K562 (cell line): ENCODE data around the gene MDM4. TPM values are rescaled to one million over a fixed set of nuclear protein-coding genes. Genes with fewer than 3 reads are reported as not detected.

Experiments
- ATF7 ChIP-seq: fragments of 450-650 bp; IDR thresholded peaks from 2 replicates; pipeline ENCODE4 v1.7.1; 2014; ENCODE audit warnings: mild to moderate bottlenecking, moderate library complexity
- BDP1 ChIP-seq: IDR thresholded peaks from 3 replicates; pipeline ENCODE4 v1.6.1; 2011; ENCODE audit not compliant: insufficient read length, insufficient read depth
- CBFB ChIP-seq: sonication (generic); formaldehyde crosslinking; IDR thresholded peaks from 2 replicates; pipeline ENCODE4 v1.4.0; 2020; ENCODE audit warnings: mild to moderate bottlenecking, missing genetic modification reagents
- FOXM1 ChIP-seq, 2 experiments: fragments of 450-650 bp in 1 of 2; sonication (generic) in 1 of 2; formaldehyde crosslinking in 1 of 2; IDR thresholded peaks; 2 replicates each; pipeline versions ENCODE4 v1.6.1 to v1.9.0; 2017 to 2022; ENCODE audit warnings: low read depth in 2 of 2, mild to moderate bottlenecking in 2 of 2, missing genetic modification reagents in 1 of 2, moderate library complexity in 1 of 2
- HDAC3 ChIP-seq: fragments of 450-650 bp; IDR thresholded peaks from 2 replicates; pipeline ENCODE4 v1.6.1; 2018; ENCODE audit warnings: borderline replicate concordance, mild to moderate bottlenecking, moderate library complexity; ENCODE audit not compliant: partially characterized antibody
- MEF2A ChIP-seq: IDR thresholded peaks from 2 replicates; pipeline ENCODE4 v1.6.1; 2011; ENCODE audit warnings: low read depth, mild to moderate bottlenecking, low read length, moderate library complexity; ENCODE audit not compliant: control insufficient read depth
- NFE2L1 ChIP-seq: fragments of 450-650 bp; IDR thresholded peaks from 2 replicates; pipeline ENCODE4 v1.6.1; 2016; ENCODE audit warnings: missing genetic modification characterization, low read depth, mild to moderate bottlenecking, missing compliant biosample characterization, moderate library complexity, borderline replicate concordance
- NONO ChIP-seq, 2 experiments: fragments of 200-400 bp in 1 of 2; fragments of 450-650 bp in 1 of 2; formaldehyde crosslinking in 1 of 2; IDR thresholded peaks; 2 replicates each; pipeline ENCODE4 v1.6.1; 2017; ENCODE audit warnings: low read depth in 2 of 2, mild to moderate bottlenecking in 2 of 2, moderate library complexity in 2 of 2, low read length in 1 of 2
- RUNX1 ChIP-seq: sonication (generic); IDR thresholded peaks from 2 replicates; pipeline ENCODE4 v1.6.1; 2016; ENCODE audit warnings: antibody characterized with exemption, low read depth
- TCF3 ChIP-seq: sonication (generic); formaldehyde crosslinking; IDR thresholded peaks from 2 replicates; pipeline ENCODE4 v1.4.0; 2020; ENCODE audit warnings: mild to moderate bottlenecking, missing genetic modification reagents
- ZNF644 ChIP-seq: fragments of 200-800 bp; sonication (Bioruptor generic); IDR thresholded peaks from 2 replicates; pipeline ENCODE4 v1.6.1; 2016; ENCODE audit warnings: low read depth, missing genetic modification characterization, missing compliant biosample characterization
- ZNF77 ChIP-seq: fragments of 250-450 bp; sonication (Bioruptor Pico); IDR thresholded peaks from 2 replicates; pipeline ENCODE4 v1.5.0; 2020
- polyA plus RNA-seq, 8 experiments: library from polyadenylated mRNA; depleted of rRNA in 4 of 8; stranded (reverse) in 5 of 8; unstranded in 3 of 8; fragments of >200 nt; fragmentation: Nextera tagmentation in 2 of 8; fragmentation: Illumina TruSeq in 1 of 8; extraction: Ambion mirVana in 2 of 8; extraction: Trizol in 1 of 8; gene quantifications; 2 replicates each; pipeline versions ENCODE4 v1.2.1 to v1.2.3, GENCODE V29; 2011 to 2014; ENCODE audit warnings: inconsistent platforms in 1 of 8, missing spikeins in 1 of 8
- total RNA-seq, 7 experiments: library from RNA; depleted of rRNA in 6 of 7; stranded (reverse); fragments of >200 nt in 6 of 7; fragmentation: Illumina TruSeq in 2 of 7; extraction: Trizol in 2 of 7; gene quantifications; 2 replicates each; pipeline versions ENCODE4 v1.2.1 to v1.2.3, GENCODE V29; 2011 to 2021; ENCODE audit warnings: low replicate concordance in 1 of 7
- TF ChIP-seq, protein P1 (sequence below), 2 experiments: fragments of 450-650 bp in 1 of 2; IDR thresholded peaks; 2 replicates each; pipeline ENCODE4 v1.6.1; 2011 to 2017; ENCODE audit warnings: low read depth in 2 of 2, antibody characterized with exemption in 1 of 2, borderline replicate concordance in 1 of 2, low read length in 1 of 2, mild to moderate bottlenecking in 1 of 2, mixed read lengths in 1 of 2; ENCODE audit not compliant: control insufficient read depth in 1 of 2
- TF ChIP-seq, protein P2 (sequence below), 2 experiments: fragments of 450-650 bp; IDR thresholded peaks; 2 replicates each; pipeline ENCODE4 v1.6.1; 2016; ENCODE audit warnings: mild to moderate bottlenecking in 2 of 2, borderline replicate concordance in 1 of 2, low read depth in 1 of 2, moderate library complexity in 1 of 2

Gene MDM4
- total and polyA plus RNA-seq, 9 of the 15 experiments (the other 6 are each of a cell fraction or from before 2014, with no cell fraction given), result 3.3 to 61.7 (median 21.2) TPM

DNA sequence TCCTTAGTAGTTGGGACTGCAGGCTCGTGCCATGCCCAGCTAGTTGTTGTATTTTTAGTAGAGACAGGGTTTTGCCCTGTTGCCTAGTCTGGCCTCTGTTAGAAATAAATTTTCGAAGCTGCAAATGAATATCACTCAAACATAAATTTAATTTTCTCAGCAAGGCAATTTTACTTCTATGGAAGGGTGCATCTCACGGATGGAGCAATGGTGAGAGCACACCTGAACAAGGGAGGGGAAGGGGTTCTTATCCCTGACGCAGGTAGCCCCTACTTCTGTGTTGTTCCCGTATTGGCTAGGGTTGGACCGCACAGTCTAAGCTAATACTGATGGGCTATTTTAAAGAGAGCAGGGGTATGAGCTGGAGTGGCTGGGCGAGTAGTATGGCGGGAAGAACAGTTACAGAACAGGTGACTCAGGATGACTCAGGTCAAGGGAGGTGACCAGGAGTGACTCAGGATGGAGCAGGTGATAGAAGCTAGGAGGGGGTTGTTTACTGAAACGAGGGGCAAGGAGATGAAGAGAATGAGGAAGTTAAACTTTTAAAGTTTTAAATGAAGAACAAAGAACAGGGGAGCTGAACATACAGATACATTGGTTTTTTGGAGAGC lies 7.5 kb downstream of the MDM4 start (continued):
- TF ChIP-seq, protein P1, sequence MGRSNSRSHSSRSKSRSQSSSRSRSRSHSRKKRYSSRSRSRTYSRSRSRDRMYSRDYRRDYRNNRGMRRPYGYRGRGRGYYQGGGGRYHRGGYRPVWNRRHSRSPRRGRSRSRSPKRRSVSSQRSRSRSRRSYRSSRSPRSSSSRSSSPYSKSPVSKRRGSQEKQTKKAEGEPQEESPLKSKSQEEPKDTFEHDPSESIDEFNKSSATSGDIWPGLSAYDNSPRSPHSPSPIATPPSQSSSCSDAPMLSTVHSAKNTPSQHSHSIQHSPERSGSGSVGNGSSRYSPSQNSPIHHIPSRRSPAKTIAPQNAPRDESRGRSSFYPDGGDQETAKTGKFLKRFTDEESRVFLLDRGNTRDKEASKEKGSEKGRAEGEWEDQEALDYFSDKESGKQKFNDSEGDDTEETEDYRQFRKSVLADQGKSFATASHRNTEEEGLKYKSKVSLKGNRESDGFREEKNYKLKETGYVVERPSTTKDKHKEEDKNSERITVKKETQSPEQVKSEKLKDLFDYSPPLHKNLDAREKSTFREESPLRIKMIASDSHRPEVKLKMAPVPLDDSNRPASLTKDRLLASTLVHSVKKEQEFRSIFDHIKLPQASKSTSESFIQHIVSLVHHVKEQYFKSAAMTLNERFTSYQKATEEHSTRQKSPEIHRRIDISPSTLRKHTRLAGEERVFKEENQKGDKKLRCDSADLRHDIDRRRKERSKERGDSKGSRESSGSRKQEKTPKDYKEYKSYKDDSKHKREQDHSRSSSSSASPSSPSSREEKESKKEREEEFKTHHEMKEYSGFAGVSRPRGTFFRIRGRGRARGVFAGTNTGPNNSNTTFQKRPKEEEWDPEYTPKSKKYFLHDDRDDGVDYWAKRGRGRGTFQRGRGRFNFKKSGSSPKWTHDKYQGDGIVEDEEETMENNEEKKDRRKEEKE (IDR thresholded peaks at IDR 0.05; ENCODE audit: borderline replicate concordance in 1 of 2, control insufficient read depth in 1 of 2, low read depth in 2 of 2, low read length in 1 of 2), result no peak
- TF ChIP-seq NONO (IDR thresholded peaks at IDR 0.05; ENCODE audit: low read depth in 2 of 2, low read length in 1 of 2) (no peak), FOXM1 (IDR thresholded peaks at IDR 0.05; ENCODE audit: low read depth) (no peak; the same call in 1 of the 2 replicates), FOXM1 (CRISPR knock-in tag; IDR thresholded peaks at IDR 0.05; ENCODE audit: low read depth) (no peak), RUNX1 (no peak), TCF3 (CRISPR knock-in tag) (no peak), ATF7 (0 out of 2 replicates have a peak, but pooled peaks have one; percentile 16), MEF2A (no peak), ZNF644 (tag) (no peak), NFE2L1 (tag) (no peak), ZNF77 (no peak), HDAC3 (no peak), CBFB (CRISPR knock-in tag) (no peak), BDP1 (no peak)
- TF ChIP-seq, protein P2, sequence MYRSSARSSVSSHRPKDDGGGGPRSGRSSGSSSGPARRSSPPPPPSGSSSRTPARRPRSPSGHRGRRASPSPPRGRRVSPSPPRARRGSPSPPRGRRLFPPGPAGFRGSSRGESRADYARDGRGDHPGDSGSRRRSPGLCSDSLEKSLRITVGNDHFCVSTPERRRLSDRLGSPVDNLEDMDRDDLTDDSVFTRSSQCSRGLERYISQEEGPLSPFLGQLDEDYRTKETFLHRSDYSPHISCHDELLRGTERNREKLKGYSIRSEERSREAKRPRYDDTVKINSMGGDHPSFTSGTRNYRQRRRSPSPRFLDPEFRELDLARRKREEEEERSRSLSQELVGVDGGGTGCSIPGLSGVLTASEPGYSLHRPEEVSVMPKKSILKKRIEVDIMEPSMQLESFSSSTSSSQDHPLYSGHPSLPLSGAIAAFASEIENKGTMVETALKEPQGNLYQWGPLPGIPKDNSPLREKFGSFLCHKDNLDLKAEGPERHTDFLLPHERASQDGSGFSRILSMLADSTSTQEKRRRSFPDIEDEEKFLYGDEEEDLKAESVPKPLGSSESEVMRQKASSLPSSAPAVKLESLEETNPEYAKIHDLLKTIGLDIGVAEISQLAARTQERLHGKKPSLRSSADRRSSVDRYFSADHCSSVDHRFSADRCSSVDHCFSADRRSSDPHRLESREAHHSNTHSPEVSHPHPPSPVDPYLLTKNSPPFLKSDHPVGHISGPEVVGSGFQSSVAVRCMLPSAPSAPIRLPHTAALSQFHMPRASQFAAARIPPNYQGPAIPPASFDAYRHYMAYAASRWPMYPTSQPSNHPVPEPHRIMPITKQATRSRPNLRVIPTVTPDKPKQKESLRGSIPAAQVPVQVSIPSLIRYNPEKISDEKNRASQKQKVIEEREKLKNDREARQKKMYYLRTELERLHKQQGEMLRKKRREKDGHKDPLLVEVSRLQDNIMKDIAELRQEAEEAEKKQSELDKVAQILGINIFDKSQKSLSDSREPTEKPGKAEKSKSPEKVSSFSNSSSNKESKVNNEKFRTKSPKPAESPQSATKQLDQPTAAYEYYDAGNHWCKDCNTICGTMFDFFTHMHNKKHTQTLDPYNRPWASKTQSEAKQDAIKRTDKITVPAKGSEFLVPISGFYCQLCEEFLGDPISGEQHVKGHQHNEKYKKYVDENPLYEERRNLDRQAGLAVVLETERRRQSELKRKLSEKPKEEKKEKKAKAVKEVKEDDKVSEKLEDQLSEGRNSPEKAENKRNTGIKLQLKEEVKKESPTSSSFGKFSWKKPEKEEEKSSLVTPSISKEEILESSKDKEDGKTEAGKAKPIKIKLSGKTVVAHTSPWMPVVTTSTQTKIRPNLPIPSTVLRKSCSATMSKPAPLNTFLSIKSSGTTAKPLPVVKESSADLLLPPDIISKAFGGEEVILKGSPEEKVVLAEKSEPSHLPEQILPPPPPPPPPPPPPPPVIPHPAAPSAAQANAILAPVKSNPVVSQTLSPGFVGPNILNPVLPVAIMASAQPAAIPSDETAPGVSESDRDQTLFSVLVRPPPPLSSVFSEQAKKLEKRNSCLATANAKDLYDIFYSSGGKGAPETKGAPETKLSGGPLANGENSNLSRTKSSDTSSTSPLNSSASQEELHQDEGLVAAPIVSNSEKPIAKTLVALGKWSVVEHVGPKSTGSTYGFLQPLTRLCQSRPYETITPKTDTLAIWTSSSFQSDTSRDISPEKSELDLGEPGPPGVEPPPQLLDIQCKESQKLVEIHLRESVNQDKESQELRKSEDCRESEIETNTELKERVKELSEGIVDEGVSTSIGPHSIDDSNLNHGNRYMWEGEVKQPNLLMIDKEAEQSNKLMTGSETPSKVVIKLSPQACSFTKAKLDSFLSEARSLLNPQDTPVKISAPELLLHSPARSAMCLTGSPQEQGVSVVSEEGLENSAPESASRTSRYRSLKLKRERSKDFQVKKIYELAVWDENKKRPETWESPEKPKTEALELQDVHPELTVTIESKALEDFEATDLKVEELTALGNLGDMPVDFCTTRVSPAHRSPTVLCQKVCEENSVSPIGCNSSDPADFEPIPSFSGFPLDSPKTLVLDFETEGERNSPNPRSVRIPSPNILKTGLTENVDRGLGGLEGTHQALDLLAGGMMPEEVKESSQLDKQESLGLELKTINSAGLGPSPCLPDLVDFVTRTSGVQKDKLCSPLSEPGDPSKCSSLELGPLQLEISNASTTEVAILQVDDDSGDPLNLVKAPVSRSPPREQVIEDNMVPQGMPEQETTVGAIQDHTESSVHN (IDR thresholded peaks at IDR 0.05; ENCODE audit: borderline replicate concordance in 1 of 2, low read depth in 1 of 2), result 0 out of 4 replicates have a peak, but pooled peaks of 1 of the 2 experiments have one; percentile 45
